Hepatocyte (in vitro differentiated cells): ENCODE results near the gene CTBP2. TPM values are rescaled to one million over a fixed set of nuclear protein-coding genes. Genes with fewer than 3 reads are reported as not detected.

Source experiments
- DNase-seq: peaks from one replicate; pipeline ENCODE4 v3.0.0-alpha.2; 2016; ENCODE audit warnings: low spot score
- H2AFZ ChIP-seq: fragments of 200-600 bp; sonication (generic); 2 replicates; pipeline ENCODE4 v1.6.0; 2016; ENCODE audit warnings: antibody characterized with exemption, mild to moderate bottlenecking
- H3K27ac ChIP-seq: fragments of 200-600 bp; sonication (generic); 2 replicates; pipeline ENCODE4 v1.5.1; 2016; ENCODE audit warnings: mild to moderate bottlenecking
- H3K27me3 ChIP-seq: fragments of 200-600 bp; sonication (generic); 2 replicates; pipeline ENCODE4 v1.6.1; 2016
- H3K36me3 ChIP-seq: fragments of 200-600 bp; sonication (generic); replicated peaks from 2 replicates; pipeline ENCODE4 v1.5.1; 2016; ENCODE audit warnings: low read depth; ENCODE audit not compliant: insufficient read depth
- H3K4me1 ChIP-seq: fragments of 200-600 bp; sonication (generic); 2 replicates; pipeline ENCODE4 v1.5.1; 2016; ENCODE audit warnings: mild to moderate bottlenecking, moderate library complexity; ENCODE audit not compliant: insufficient read depth
- H3K4me2 ChIP-seq: fragments of 200-600 bp; sonication (generic); 2 replicates; pipeline ENCODE4 v1.6.0; 2016
- H3K4me3 ChIP-seq: fragments of 200-600 bp; sonication (generic); 2 replicates; pipeline ENCODE4 v1.5.1; 2016; ENCODE audit warnings: mild to moderate bottlenecking
- H3K79me2 ChIP-seq: fragments of 200-600 bp; sonication (generic); 2 replicates; pipeline ENCODE4 v1.6.0; 2017; ENCODE audit warnings: mild to moderate bottlenecking
- H3K9me2 ChIP-seq: fragments of 200-600 bp; sonication (generic); replicated peaks from 2 replicates; pipeline ENCODE4 v1.6.0; 2017; ENCODE audit warnings: mild to moderate bottlenecking; ENCODE audit not compliant: insufficient read depth
- H3K9me3 ChIP-seq: fragments of 200-600 bp; sonication (generic); 2 replicates; pipeline ENCODE4 v1.5.1; 2016; ENCODE audit warnings: low read depth, mild to moderate bottlenecking
- H4K20me1 ChIP-seq: fragments of 200-600 bp; sonication (generic); 2 replicates; pipeline ENCODE4 v1.6.0; 2016; ENCODE audit warnings: mild to moderate bottlenecking; ENCODE audit not compliant: insufficient read depth, poor library complexity, severe bottlenecking
- CTCF ChIP-seq: fragments of 200-600 bp; sonication (generic); IDR thresholded peaks from 2 replicates; pipeline ENCODE4 v1.5.1; 2016; ENCODE audit warnings: antibody characterized with exemption, mild to moderate bottlenecking; ENCODE audit not compliant: poor library complexity
- EZH2 ChIP-seq: fragments of 200-600 bp; sonication (generic); IDR thresholded peaks from 2 replicates; pipeline ENCODE4 v1.6.1; 2016; ENCODE audit warnings: antibody characterized with exemption, mild to moderate bottlenecking, borderline replicate concordance
- EZH2phosphoT487 ChIP-seq: fragments of 200-600 bp; sonication (generic); IDR thresholded peaks from one replicate; pipeline ENCODE4 v1.6.1; 2018; ENCODE audit warnings: antibody characterized with exemption, mild to moderate bottlenecking, low read depth, moderate library complexity; ENCODE audit not compliant: unreplicated experiment, severe bottlenecking
- WGBS: methylation state at CpG from one replicate; pipeline ENCODE4 v1.1.6; 2016; ENCODE audit warnings: low lambda C conversion rate; ENCODE audit errors: missing lambda C conversion rate; 5-methylcytosine and 5-hydroxymethylcytosine counted together
- polyA plus RNA-seq: library from polyadenylated mRNA; unstranded; fragments of >200 nt; fragmentation: Nextera tagmentation; extraction: Ambion mirVana; gene quantifications from 2 replicates; pipeline ENCODE4 v1.2.1, GENCODE V29; 2016
- total RNA-seq: library from RNA; depleted of rRNA; stranded (reverse); fragments of >200 nt; gene quantifications from 2 replicates; pipeline ENCODE4 v1.2.3, GENCODE V29; 2014

CTBP2 gene
- total and polyA plus RNA-seq, 2 experiments from 2014 or later, result 61.3 to 81.0 TPM

GRCh38 chr10:125084614-125085257 is 75.6 kb downstream of the CTBP2 start:
- H3K36me3 ChIP-seq, result no peaks in the 10 kb centered on the region
- no peaks in the 10 kb centered on the region for H3K27me3 ChIP-seq
- no peak overlapping the region for H3K4me3 ChIP-seq
- peaks cover 87% of the 10 kb centered on the region for H4K20me1 ChIP-seq
- H3K4me1 ChIP-seq, result peaks cover 11% of the 10 kb centered on the region
- H3K4me2 ChIP-seq, result peak overlapping the region; percentile 57
- peak overlapping the region; percentile 76 for H3K27ac ChIP-seq
- H2AFZ ChIP-seq, result no peak overlapping the region
- H3K9me3 ChIP-seq, result no peaks in the 10 kb centered on the region
- TF ChIP-seq EZH2 (no peak), CTCF (no peak), EZH2phosphoT487 (no peak)
- H3K9me2 ChIP-seq, result no peaks in the 10 kb centered on the region
- no peak for DNase-seq
- 89% methylated on average over 18 of the region's 18 CpGs for WGBS
- H3K79me2 ChIP-seq, result peaks cover 100% of the 10 kb centered on the region

GRCh38 chr10:125084191-125084613 is 76.2 kb downstream of the CTBP2 start:
- no peaks in the 10 kb centered on the region for H3K9me2 ChIP-seq
- H3K79me2 ChIP-seq, result peaks cover 100% of the 10 kb centered on the region
- H2AFZ ChIP-seq, result no peak overlapping the region
- H3K4me1 ChIP-seq, result peaks cover 11% of the 10 kb centered on the region
- peak overlapping the region; percentile 57 for H3K4me2 ChIP-seq
- peaks cover 85% of the 10 kb centered on the region for H4K20me1 ChIP-seq
- TF ChIP-seq CTCF (no peak), EZH2phosphoT487 (no peak), EZH2 (no peak)
- H3K36me3 ChIP-seq, result no peaks in the 10 kb centered on the region
- no peaks in the 10 kb centered on the region for H3K9me3 ChIP-seq
- peak overlapping the region; percentile 76 for H3K27ac ChIP-seq
- H3K27me3 ChIP-seq, result no peaks in the 10 kb centered on the region
- peak; percentile 64 for DNase-seq
- 71% methylated on average over 11 of the region's 11 CpGs for WGBS
- H3K4me3 ChIP-seq, result no peak overlapping the region

- H3K9me3 ChIP-seq, result no peaks in the 10 kb centered on the region
- H3K79me2 ChIP-seq, result peaks cover 100% of the 10 kb centered on the region
- 85% methylated on average over 10 of the region's 10 CpGs for WGBS
- TF ChIP-seq CTCF, result no peak
- TF ChIP-seq EZH2phosphoT487, result no peak
- no peak for TF ChIP-seq EZH2
- no peak for DNase-seq
- H3K4me3 ChIP-seq, result no peak overlapping the region
- H3K4me2 ChIP-seq, result no peak overlapping the region
- H3K4me1 ChIP-seq, result peaks cover 11% of the 10 kb centered on the region
- H3K36me3 ChIP-seq, result no peaks in the 10 kb centered on the region
- H3K9me2 ChIP-seq, result no peaks in the 10 kb centered on the region
- no peaks in the 10 kb centered on the region for H3K27me3 ChIP-seq
- H4K20me1 ChIP-seq, result peaks cover 81% of the 10 kb centered on the region
- H2AFZ ChIP-seq, result no peak overlapping the region
- H3K27ac ChIP-seq, result peak overlapping the region; percentile 76
Observed at GRCh38 chr10:125083576-125083920, 76.8 kb downstream of the CTBP2 start.
